HL-60 (cell line): ENCODE measurements around the gene AOPEP.

Source experiments
- DNase-seq, 2 experiments: peaks; one replicate each; pipeline ENCODE4 v3.0.0-alpha.2; 2010 to 2020; ENCODE audit warnings: low read depth in 1 of 2, low spot score in 1 of 2
- H3K27ac ChIP-seq: fragments of 250-450 bp; sonication (Bioruptor Pico); replicated peaks from 2 replicates; pipeline ENCODE4 v1.5.1; 2020; ENCODE audit warnings: mild to moderate bottlenecking, moderate library complexity
- H3K27me3 ChIP-seq: fragments of 250-450 bp; sonication (Bioruptor Pico); 2 replicates; pipeline ENCODE4 v1.5.1; 2021; ENCODE audit warnings: mild to moderate bottlenecking, moderate library complexity; ENCODE audit not compliant: insufficient read depth, poor library complexity, severe bottlenecking
- H3K4me3 ChIP-seq: replicated peaks from 2 replicates; pipeline ENCODE4 v1.5.1; 2011; ENCODE audit warnings: mild to moderate bottlenecking, control low read depth, low read length; ENCODE audit not compliant: insufficient read depth
- GABPA ChIP-seq: IDR thresholded peaks from 2 replicates; pipeline ENCODE4 v1.6.1; 2012; ENCODE audit warnings: low read depth
- POLR2AphosphoS5 ChIP-seq: IDR thresholded peaks from 2 replicates; pipeline ENCODE4 v1.6.1; 2012; ENCODE audit warnings: low read depth
- SPI1 ChIP-seq: IDR thresholded peaks from 2 replicates; pipeline ENCODE4 v1.6.1; 2012; ENCODE audit warnings: low read depth, mild to moderate bottlenecking, borderline replicate concordance
- TF ChIP-seq, protein P1 (sequence below): IDR thresholded peaks from one replicate; pipeline ENCODE4 v1.5.1; 2011; ENCODE audit warnings: low read length, control low read depth, inconsistent platforms; ENCODE audit not compliant: insufficient read depth
- TF ChIP-seq, protein P2 (sequence below): IDR thresholded peaks from 2 replicates; pipeline ENCODE4 v1.6.1; 2012; ENCODE audit warnings: low read depth; ENCODE audit not compliant: insufficient replicate concordance

AOPEP gene

DNA sequence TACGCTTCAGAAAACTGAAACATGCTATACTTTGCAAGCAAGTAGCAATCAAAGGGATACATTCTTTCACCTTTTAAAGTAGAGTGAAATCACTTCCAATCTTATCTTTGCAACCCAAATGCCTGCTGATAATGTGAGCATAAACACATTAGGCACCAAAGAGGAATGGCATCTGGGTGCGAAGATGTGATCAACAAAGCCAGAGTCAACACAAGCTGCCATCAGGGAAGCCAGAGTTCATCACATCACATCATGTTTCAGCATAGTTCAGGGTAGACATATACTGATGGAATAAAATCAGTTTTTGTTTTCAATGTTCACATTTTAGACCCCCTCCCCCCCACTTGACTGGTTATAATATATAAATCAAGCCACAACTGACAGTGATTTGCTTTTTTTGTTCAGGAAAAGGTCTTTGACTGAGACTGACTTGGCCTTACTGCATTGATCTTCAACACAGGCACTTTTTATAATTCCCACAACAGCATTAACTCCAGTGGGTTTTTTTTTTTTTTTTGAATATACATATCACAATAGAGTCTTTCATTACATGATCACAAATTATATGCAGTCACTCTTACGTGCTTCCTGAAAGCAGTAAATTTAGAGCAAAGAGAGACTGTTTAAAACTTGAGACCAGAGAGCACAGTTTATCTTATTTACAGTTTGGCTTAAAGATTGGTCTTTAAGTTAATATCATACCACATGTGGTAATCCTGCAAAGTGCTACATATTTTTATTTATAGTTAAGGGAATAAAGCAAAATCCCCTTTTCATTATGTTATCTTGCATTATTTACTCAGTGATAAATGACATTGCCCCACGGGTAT lies 20.3 kb downstream of the AOPEP start:
- H3K4me3 ChIP-seq = no peak overlapping the region
- H3K27ac ChIP-seq = no peak overlapping the region
- TF ChIP-seq, protein P1, sequence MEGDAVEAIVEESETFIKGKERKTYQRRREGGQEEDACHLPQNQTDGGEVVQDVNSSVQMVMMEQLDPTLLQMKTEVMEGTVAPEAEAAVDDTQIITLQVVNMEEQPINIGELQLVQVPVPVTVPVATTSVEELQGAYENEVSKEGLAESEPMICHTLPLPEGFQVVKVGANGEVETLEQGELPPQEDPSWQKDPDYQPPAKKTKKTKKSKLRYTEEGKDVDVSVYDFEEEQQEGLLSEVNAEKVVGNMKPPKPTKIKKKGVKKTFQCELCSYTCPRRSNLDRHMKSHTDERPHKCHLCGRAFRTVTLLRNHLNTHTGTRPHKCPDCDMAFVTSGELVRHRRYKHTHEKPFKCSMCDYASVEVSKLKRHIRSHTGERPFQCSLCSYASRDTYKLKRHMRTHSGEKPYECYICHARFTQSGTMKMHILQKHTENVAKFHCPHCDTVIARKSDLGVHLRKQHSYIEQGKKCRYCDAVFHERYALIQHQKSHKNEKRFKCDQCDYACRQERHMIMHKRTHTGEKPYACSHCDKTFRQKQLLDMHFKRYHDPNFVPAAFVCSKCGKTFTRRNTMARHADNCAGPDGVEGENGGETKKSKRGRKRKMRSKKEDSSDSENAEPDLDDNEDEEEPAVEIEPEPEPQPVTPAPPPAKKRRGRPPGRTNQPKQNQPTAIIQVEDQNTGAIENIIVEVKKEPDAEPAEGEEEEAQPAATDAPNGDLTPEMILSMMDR = no peak
- TF ChIP-seq GABPA (no peak), SPI1 (no peak), POLR2AphosphoS5 (no peak)
- TF ChIP-seq, protein P2, sequence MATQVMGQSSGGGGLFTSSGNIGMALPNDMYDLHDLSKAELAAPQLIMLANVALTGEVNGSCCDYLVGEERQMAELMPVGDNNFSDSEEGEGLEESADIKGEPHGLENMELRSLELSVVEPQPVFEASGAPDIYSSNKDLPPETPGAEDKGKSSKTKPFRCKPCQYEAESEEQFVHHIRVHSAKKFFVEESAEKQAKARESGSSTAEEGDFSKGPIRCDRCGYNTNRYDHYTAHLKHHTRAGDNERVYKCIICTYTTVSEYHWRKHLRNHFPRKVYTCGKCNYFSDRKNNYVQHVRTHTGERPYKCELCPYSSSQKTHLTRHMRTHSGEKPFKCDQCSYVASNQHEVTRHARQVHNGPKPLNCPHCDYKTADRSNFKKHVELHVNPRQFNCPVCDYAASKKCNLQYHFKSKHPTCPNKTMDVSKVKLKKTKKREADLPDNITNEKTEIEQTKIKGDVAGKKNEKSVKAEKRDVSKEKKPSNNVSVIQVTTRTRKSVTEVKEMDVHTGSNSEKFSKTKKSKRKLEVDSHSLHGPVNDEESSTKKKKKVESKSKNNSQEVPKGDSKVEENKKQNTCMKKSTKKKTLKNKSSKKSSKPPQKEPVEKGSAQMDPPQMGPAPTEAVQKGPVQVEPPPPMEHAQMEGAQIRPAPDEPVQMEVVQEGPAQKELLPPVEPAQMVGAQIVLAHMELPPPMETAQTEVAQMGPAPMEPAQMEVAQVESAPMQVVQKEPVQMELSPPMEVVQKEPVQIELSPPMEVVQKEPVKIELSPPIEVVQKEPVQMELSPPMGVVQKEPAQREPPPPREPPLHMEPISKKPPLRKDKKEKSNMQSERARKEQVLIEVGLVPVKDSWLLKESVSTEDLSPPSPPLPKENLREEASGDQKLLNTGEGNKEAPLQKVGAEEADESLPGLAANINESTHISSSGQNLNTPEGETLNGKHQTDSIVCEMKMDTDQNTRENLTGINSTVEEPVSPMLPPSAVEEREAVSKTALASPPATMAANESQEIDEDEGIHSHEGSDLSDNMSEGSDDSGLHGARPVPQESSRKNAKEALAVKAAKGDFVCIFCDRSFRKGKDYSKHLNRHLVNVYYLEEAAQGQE = no peak
- no peak for DNase-seq
- H3K27me3 ChIP-seq = no peaks in the 10 kb centered on the region

DNA sequence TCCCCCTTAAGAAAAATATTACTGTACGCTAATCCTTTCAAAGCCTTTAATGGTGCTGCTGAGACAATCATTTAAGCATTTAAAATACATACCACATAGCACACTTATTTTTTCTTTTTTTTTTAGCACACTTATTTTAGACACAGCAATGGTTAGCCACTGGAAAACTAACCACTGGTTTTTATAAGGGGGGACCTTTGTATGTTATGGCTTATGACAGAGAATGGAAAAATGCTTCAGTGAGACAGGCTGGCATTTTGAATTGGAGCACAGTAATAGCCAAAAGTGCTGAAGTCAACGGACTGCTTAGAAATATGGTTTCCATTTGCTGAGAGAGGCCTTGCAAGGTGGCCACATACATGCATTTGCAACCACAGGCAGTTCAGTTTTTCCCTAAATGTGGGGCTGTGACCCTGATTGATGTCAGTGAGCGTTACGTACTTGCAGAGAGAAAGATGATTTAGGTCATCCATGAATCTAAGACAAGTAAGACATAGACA lies 28.5 kb downstream of the AOPEP start:
- no peak for DNase-seq
- H3K4me3 ChIP-seq = no peak overlapping the region
- H3K27me3 ChIP-seq = no peaks in the 10 kb centered on the region
- TF ChIP-seq, protein P1 = no peak
- TF ChIP-seq, protein P2 = no peak
- TF ChIP-seq POLR2AphosphoS5 (no peak), GABPA (no peak)
- H3K27ac ChIP-seq = no peak overlapping the region

DNA sequence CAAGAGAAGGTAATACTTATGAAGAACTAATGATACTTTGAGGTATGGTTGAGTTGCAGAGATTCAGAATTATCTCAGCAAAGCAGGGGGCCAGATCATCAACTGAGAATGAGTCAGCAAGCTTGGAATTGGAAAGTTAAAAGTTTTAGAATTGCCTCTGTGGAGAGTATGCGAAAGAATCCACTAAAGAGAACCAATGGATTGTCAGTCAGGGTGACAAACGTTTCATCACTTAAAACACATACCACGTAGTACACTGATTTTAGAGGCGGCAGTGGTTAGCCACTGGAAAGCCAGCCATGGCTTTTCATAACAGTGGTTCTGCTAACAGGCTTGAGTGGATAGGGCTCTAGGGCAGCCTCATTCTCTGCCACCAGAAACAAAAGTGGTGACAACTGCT lies 30.7 kb downstream of the AOPEP start:
- TF ChIP-seq SPI1 = no peak
- no peak for TF ChIP-seq POLR2AphosphoS5
- TF ChIP-seq, protein P1 = no peak
- no peak for TF ChIP-seq GABPA
- TF ChIP-seq, protein P2 = no peak
- Histone ChIP-seq H3K27me3 (no peaks in the 10 kb centered on the region), H3K4me3 (no peak overlapping the region), H3K27ac (no peak overlapping the region)
- no peak for DNase-seq
